A549 (cell line): ENCODE results near the gene ATP13A3. TPM values are rescaled to one million over a fixed set of nuclear protein-coding genes. Genes with fewer than 3 reads are reported as not detected.

Source experiments
- ATAC-seq, 2 experiments: fragments of 200-7000 bp in 1 of 2; fragments of >200 bp in 1 of 2; cut with Nextera tagmentation in 1 of 2; cut with Tn5 transposase in 1 of 2; 3 replicates each; pipeline versions ENCODE4 v1.8.0 to v1.9.1; 2018 to 2020; ENCODE audit warnings: mild to moderate bottlenecking in 1 of 2, moderate library complexity in 1 of 2
- CTCF ChIA-PET: fragments of 300-600 bp; sonication (Branson Sonifier 250); formaldehyde crosslinking; extraction: SDS; loops from one replicate; lab custom pipeline; 2021; ENCODE audit warnings: antibody characterized with exemption, inconsistent platforms; lab: Yijun Ruan, JAX
- POLR2A ChIA-PET: fragments of 350-600 bp; formaldehyde crosslinking; extraction: SDS; loops from one replicate; lab custom pipeline; 2021; ENCODE audit warnings: antibody characterized with exemption, inconsistent platforms; lab: Yijun Ruan, JAX
- DNase-seq, 2 experiments: peaks; one replicate each; pipeline versions ENCODE4 v3.0.0 to v3.0.0-alpha.2; 2011 to 2016; ENCODE audit warnings: low read depth in 1 of 2, low spot score in 1 of 2
- FAIRE-seq: peaks from 2 replicates; lab custom pipeline; 2011; peaks lifted over from hg19 to GRCh38; lab: Jason Lieb, UNC
- H3K27ac ChIP-seq, 2 experiments: fragments of >200 bp; sonication (Bioruptor Twin); formaldehyde crosslinking; 3 replicates each; pipeline ENCODE4 v1.5.1; 2016 to 2017
- H3K4me1 ChIP-seq: fragments of >200 bp; sonication (Bioruptor Twin); formaldehyde crosslinking; 3 replicates; pipeline ENCODE4 v1.6.1; 2016
- H3K4me2 ChIP-seq: fragments of >200 bp; sonication (Bioruptor Twin); formaldehyde crosslinking; 3 replicates; pipeline ENCODE4 v1.6.1; 2016
- H3K4me3 ChIP-seq: fragments of >200 bp; sonication (Bioruptor Twin); formaldehyde crosslinking; 3 replicates; pipeline ENCODE4 v1.5.1; 2016
- H3K9me3 ChIP-seq: fragments of >200 bp; sonication (Bioruptor Twin); formaldehyde crosslinking; 3 replicates; pipeline ENCODE4 v1.6.1; 2016
- BCL3 ChIP-seq: fragments of >200 bp; sonication (Bioruptor Twin); formaldehyde crosslinking; IDR thresholded peaks from 3 replicates; pipeline ENCODE4 v1.6.1; 2016
- CEBPB ChIP-seq, 2 experiments: fragments of >200 bp in 1 of 2; sonication (Bioruptor Twin) in 1 of 2; formaldehyde crosslinking in 1 of 2; IDR thresholded peaks; 2 replicates each; pipeline ENCODE4 v1.6.1; 2012 to 2016
- CHD4 ChIP-seq: fragments of 200-600 bp; sonication (generic); IDR thresholded peaks from 2 replicates; pipeline ENCODE4 v1.6.1; 2016; ENCODE audit warnings: antibody characterized with exemption, mild to moderate bottlenecking, borderline replicate concordance
- EHF ChIP-seq: fragments of 250-450 bp; sonication (Bioruptor Pico); IDR thresholded peaks from 2 replicates; pipeline ENCODE4 v1.5.0; 2020; ENCODE audit warnings: mild to moderate bottlenecking
- FOSB ChIP-seq: fragments of 250-450 bp; sonication (Bioruptor Pico); IDR thresholded peaks from 2 replicates; pipeline ENCODE4 v1.5.0; 2020; ENCODE audit warnings: mild to moderate bottlenecking, moderate library complexity
- GATA3 ChIP-seq: IDR thresholded peaks from 2 replicates; pipeline ENCODE4 v1.6.1; 2012; ENCODE audit warnings: borderline replicate concordance
- HMGXB4 ChIP-seq: fragments of 250-450 bp; sonication (Bioruptor Pico); IDR thresholded peaks from 2 replicates; pipeline ENCODE4 v1.5.0; 2021; ENCODE audit warnings: mild to moderate bottlenecking, moderate library complexity, borderline replicate concordance
- HOXB13 ChIP-seq: fragments of 250-450 bp; sonication (Bioruptor Pico); IDR thresholded peaks from 2 replicates; pipeline ENCODE4 v1.5.0; 2020; ENCODE audit warnings: low read depth, mild to moderate bottlenecking, moderate library complexity
- KDM5A ChIP-seq: fragments of 200-600 bp; sonication (generic); IDR thresholded peaks from 2 replicates; pipeline ENCODE4 v1.6.1; 2016; ENCODE audit warnings: antibody characterized with exemption, mild to moderate bottlenecking
- MYC ChIP-seq: IDR thresholded peaks from 2 replicates; pipeline ENCODE4 v1.6.1; 2012; ENCODE audit warnings: mild to moderate bottlenecking, inconsistent platforms, low read length, improper control_type of control experiment, borderline replicate concordance
- NPAS2 ChIP-seq: fragments of 250-450 bp; sonication (Bioruptor Pico); IDR thresholded peaks from 2 replicates; pipeline ENCODE4 v1.8.0; 2022; ENCODE audit warnings: mild to moderate bottlenecking, moderate library complexity, borderline replicate concordance
- POLR2A ChIP-seq: IDR thresholded peaks from 2 replicates; pipeline ENCODE4 v1.6.1; 2012; ENCODE audit warnings: mild to moderate bottlenecking, low read length
- RARB ChIP-seq: fragments of 250-450 bp; sonication (Bioruptor Pico); IDR thresholded peaks from 2 replicates; pipeline ENCODE4 v1.8.0; 2021; ENCODE audit warnings: mild to moderate bottlenecking, moderate library complexity
- RFX5 ChIP-seq: fragments of 450-650 bp; IDR thresholded peaks from 2 replicates; pipeline ENCODE4 v1.7.1; 2014; ENCODE audit warnings: antibody characterized with exemption, mild to moderate bottlenecking, moderate library complexity
- SREBF2 ChIP-seq: fragments of 450-650 bp; IDR thresholded peaks from 2 replicates; pipeline ENCODE4 v1.6.1; 2014; ENCODE audit warnings: mild to moderate bottlenecking, moderate library complexity
- ZC3H11A ChIP-seq: fragments of 450-650 bp; IDR thresholded peaks from 2 replicates; pipeline ENCODE4 v1.6.1; 2014; ENCODE audit warnings: antibody characterized with exemption, mild to moderate bottlenecking
- ZSCAN20 ChIP-seq: fragments of 250-450 bp; sonication (Bioruptor Pico); IDR thresholded peaks from 2 replicates; pipeline ENCODE4 v1.8.0; 2022; ENCODE audit warnings: mild to moderate bottlenecking, moderate library complexity
- WGBS: methylation state at CpG from one replicate; pipeline ENCODE4 v1.1.6; 2017; ENCODE audit errors: missing lambda C conversion rate; 5-methylcytosine and 5-hydroxymethylcytosine counted together
- polyA plus RNA-seq, 4 experiments: library from polyadenylated mRNA; depleted of rRNA in 3 of 4; stranded (reverse); fragments of >200 nt; fragmentation: RNase III in 1 of 4; extraction: RNeasy Plus Mini Kit Qiagen cat#74134 plus additional on column Dnase treatment in 1 of 4; gene quantifications; 2 replicates in 3 of 4; 3 replicates in 1 of 4; pipeline ENCODE4 v1.2.3, GENCODE V29; 2011 to 2017
- TF ChIP-seq, protein P1 (sequence below): IDR thresholded peaks from 2 replicates; pipeline ENCODE4 v1.6.1; 2012; ENCODE audit warnings: low read depth, borderline replicate concordance
- TF ChIP-seq, protein P2 (sequence below): IDR thresholded peaks from 2 replicates; pipeline ENCODE4 v1.6.1; 2012
- TF ChIP-seq, protein P3 (sequence below): fragments of >200 bp; sonication (Bioruptor Twin); formaldehyde crosslinking; IDR thresholded peaks from 3 replicates; pipeline ENCODE4 v1.5.1; 2016

Gene ATP13A3
- polyA plus RNA-seq, 2 of the 4 experiments (the other 2 are of a cell fraction), result 63.6 to 102 TPM

DNA sequence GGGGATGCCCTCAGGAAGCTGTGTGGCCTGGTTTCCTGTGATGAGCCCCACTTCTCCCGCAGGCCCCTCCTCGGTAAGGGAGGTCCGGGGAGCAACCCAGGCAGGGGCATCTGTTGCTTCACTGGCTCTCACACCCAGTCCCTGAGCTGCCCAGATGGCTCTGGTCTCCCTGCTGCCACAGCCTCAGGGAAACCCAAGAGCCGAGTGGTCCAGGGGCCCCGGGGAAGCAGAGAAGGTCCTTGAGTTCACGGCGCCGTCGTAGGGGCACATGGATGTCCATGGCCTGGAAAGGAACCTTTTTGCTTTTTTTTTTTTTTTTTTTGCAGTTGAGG lies 103.9 kb downstream of the ATP13A3 start:
- Histone ChIP-seq H3K4me3 (no peak overlapping the region), H3K27ac (no peak overlapping the region), H3K4me1 (peaks cover 7% of the 10 kb centered on the region; the same call in 1 of the 3 replicates)
- no peak for DNase-seq
- 77% methylated on average over 8 of the region's 9 CpGs for WGBS
- FAIRE-seq, result no peak
- CTCF ChIA-PET, result interaction anchor here (0.6 to 1.7 kb wide), 3 partner anchors 13 to 58 kb away, joined by 3 to 6 read pairs (median 4); no protein-coding TSS in a partner anchor
- POLR2A ChIA-PET, result no interaction called here
- ATAC-seq, result no peak
- TF ChIP-seq HOXB13 (CRISPR knock-in tag), result no peak
- no peak for TF ChIP-seq ZC3H11A
- TF ChIP-seq, protein P1, sequence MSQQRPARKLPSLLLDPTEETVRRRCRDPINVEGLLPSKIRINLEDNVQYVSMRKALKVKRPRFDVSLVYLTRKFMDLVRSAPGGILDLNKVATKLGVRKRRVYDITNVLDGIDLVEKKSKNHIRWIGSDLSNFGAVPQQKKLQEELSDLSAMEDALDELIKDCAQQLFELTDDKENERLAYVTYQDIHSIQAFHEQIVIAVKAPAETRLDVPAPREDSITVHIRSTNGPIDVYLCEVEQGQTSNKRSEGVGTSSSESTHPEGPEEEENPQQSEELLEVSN, result no peak
- TF ChIP-seq KDM5A, result no peak
- no peak for TF ChIP-seq CEBPB (IDR thresholded peaks at IDR 0.05)
- no peak for TF ChIP-seq EHF (CRISPR knock-in tag)
- TF ChIP-seq HMGXB4 (CRISPR knock-in tag), result no peak
- TF ChIP-seq GATA3, result no peak
- no peak for TF ChIP-seq SREBF2
- TF ChIP-seq CHD4, result no peak
- TF ChIP-seq BCL3, result no peak
- TF ChIP-seq, protein P2, sequence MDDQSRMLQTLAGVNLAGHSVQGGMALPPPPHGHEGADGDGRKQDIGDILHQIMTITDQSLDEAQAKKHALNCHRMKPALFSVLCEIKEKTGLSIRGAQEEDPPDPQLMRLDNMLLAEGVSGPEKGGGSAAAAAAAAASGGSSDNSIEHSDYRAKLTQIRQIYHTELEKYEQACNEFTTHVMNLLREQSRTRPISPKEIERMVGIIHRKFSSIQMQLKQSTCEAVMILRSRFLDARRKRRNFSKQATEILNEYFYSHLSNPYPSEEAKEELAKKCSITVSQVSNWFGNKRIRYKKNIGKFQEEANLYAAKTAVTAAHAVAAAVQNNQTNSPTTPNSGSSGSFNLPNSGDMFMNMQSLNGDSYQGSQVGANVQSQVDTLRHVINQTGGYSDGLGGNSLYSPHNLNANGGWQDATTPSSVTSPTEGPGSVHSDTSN, result no peak
- no peak for TF ChIP-seq RFX5
- TF ChIP-seq RARB (CRISPR knock-in tag), result no peak
- no peak for TF ChIP-seq FOSB
- TF ChIP-seq ZSCAN20, result no peak
- no peak for TF ChIP-seq POLR2A
- no peak for TF ChIP-seq MYC
- TF ChIP-seq, all 56 proteins: peak for 0
- H3K4me2 ChIP-seq, result no peak overlapping the region
- no peaks in the 10 kb centered on the region for H3K9me3 ChIP-seq

DNA sequence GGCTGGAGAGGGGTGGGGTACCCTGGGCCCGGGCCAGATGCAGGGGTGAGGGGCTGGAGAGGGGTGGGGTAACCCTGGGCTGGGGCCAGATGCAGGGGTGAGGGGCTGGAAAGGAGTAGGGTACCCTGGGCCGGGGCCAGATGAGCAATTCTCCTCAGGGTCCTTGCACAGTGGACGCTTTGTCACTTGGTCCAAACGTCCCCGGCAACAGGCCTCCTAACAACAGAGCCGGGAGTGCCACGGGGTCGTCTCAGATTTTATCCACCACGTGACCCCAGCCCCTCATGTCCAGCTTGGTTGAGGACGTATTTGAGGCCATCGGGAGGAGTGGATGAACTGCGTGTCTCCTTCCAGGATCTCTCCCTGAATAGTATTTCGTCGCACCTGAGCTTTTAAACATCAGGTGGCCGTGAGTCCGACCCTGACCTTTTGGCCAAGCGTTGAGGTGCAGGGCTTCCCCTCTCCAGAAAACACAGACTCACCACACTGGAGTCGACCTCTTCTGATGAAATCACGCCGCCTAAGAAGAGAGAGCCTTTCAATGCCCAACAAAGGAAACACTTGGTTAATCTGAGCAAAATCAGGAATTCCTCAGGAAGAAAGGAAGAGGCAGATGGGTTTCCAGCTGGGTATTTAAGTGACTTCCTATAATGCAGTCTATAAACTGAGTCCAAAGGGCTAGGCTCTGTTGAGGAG lies 104.5 kb downstream of the ATP13A3 start:
- ChIA-PET CTCF (interaction anchor here (0.9 to 1.7 kb wide), 3 partner anchors 13 to 40 kb away, joined by 3 to 6 read pairs (median 4); no protein-coding TSS in a partner anchor), POLR2A (no interaction called here)
- H3K27ac ChIP-seq, result no peak overlapping the region
- H3K9me3 ChIP-seq, result no peaks in the 10 kb centered on the region
- no peak overlapping the region for H3K4me3 ChIP-seq
- ATAC-seq (no peak), FAIRE-seq (no peak), DNase-seq (no peak)
- no peak overlapping the region for H3K4me2 ChIP-seq
- TF ChIP-seq ZC3H11A, result no peak
- TF ChIP-seq KDM5A, result no peak
- no peak for TF ChIP-seq NPAS2 (CRISPR knock-in tag)
- TF ChIP-seq, protein P3, sequence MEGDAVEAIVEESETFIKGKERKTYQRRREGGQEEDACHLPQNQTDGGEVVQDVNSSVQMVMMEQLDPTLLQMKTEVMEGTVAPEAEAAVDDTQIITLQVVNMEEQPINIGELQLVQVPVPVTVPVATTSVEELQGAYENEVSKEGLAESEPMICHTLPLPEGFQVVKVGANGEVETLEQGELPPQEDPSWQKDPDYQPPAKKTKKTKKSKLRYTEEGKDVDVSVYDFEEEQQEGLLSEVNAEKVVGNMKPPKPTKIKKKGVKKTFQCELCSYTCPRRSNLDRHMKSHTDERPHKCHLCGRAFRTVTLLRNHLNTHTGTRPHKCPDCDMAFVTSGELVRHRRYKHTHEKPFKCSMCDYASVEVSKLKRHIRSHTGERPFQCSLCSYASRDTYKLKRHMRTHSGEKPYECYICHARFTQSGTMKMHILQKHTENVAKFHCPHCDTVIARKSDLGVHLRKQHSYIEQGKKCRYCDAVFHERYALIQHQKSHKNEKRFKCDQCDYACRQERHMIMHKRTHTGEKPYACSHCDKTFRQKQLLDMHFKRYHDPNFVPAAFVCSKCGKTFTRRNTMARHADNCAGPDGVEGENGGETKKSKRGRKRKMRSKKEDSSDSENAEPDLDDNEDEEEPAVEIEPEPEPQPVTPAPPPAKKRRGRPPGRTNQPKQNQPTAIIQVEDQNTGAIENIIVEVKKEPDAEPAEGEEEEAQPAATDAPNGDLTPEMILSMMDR, result no peak
- H3K4me1 ChIP-seq, result peaks cover 7% of the 10 kb centered on the region; the same call in 1 of the 3 replicates
- WGBS, result 81% methylated on average over 18 of the region's 20 CpGs
